Activated CD8-positive, alpha-beta memory T cell treated with anti-CD3 and anti-CD28 coated beads, Interleukin-2, amount 50 U/mL, for 1 hour (primary cell): ENCODE data around the gene COL5A1.
"Not testable (repeated sequence)": the region's sequence is repeated elsewhere in the genome, so short reads cannot be mapped to it uniquely, and the experiment has no call there.

ENCODE experiments used
- DNase-seq: peaks from one replicate; pipeline ENCODE4 v3.0.0-alpha.2; 2020; ENCODE audit errors: extremely low read depth

The COL5A1 gene

GRCh38 chr9:134692573-134692860, 50.9 kb downstream of the COL5A1 start:
- no peak for DNase-seq

DNA sequence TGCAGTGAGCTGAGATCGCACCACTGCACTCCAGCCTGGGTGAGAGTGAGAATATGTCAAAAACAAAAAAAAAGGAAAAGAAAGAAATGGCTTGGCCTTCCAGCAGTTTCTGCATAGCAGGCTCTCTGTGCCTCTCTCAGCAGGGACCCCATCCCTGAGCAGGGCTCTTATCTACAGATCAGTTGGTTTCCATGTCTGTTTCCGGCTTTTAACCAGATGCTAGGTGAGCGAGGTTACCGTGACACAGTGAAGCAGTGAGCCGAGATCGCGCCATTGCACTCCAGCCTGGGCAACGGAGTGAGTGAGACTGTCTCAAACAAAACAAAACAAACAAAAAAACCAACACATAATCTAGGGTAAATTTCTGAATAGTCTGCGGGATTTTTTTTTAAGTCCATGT, 51.4 kb downstream of the COL5A1 start:
- no peak for DNase-seq

DNA sequence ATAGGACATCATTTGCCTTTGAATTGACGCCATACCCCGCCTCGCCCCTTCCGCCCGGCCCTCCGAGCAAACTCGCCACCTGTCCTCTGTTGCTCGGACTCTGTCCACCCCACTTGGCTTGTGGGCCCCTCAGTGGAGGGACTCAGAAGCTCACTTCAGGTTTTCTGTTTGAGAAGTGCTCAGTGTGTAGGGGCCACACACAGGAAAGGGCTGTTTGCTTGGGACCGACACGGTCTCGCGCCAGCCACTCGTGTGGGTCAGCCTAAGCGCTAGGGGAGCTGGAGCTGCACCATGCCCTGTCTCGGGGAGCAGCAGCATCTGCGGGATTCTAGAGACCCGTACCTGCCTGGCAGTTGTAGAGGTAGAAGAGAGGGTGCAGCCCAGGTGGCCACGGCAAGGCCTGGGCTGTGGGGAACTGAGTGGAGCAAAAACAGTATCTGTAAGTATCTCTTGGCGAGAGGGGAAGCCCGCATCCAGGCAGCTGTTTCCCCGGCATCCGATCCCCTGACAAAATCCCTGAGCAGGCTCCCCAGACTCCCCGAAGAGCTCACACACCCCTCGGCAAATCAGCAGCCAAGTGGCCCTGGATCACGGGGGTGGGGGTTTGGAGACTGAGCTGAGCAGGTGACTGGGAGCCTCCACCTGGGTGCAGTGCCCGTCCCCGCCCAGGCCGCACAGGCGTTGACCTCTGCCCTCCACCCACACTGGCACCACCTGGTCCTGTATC, 52.2 kb downstream of the COL5A1 start:
- no peak for DNase-seq

DNA sequence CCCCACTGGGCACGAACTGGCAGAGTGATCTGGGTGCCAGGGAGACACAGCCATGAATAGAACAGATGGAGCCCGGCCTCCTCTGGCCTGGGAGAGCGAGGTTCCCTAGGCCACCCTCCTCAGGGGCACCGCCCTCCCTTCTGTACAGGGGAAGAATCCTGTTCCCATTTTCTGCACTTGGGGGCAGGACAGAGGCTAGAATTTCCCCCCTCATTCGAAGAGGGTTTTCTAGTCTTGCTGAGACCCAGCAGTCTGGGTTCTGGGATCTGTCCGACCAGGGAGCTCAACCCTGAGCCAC, 52.7 kb downstream of the COL5A1 start:
- DNase-seq: no peak

DNA sequence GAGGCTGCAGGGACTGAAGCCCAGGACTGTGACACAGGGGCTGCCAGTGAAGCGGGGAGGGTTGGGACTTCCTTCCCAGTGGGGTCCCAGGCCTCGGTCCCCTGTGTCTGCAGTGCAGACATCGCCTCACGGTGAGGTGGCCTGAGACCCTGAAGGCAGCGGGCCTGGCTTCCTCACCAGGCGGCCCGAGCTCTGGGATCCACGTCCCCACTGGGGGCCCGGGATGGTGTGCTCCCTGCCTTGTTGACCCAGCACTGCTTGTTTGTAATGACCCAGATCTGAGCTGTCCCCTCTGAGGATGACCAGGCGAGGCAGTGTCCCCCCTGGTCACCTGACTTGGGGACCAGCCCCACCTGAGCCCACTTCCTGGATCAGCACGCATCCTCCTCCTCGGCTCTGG, 53.1 kb downstream of the COL5A1 start:
- DNase-seq: no peak

DNA sequence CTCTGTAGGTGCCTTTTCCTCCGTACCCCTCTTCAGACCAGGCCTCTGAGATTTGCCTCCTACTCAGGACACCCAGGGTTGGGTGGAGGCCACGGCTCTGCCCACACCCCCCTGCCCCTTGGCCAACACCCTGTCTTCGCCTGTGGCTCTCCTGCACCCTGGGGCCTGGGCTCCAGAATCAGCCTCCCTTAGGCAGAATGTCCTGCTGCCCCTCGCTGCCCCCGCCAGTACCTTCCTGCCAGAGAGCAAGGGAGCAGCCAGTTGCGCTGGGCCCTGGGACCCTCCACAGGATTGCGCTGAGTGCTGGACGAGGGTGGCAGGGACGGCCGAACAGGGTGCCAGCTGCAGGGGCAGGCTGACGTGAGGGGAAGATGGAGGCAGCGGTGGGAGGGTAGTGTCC, 53.5 kb downstream of the COL5A1 start:
- DNase-seq: no peak

DNA sequence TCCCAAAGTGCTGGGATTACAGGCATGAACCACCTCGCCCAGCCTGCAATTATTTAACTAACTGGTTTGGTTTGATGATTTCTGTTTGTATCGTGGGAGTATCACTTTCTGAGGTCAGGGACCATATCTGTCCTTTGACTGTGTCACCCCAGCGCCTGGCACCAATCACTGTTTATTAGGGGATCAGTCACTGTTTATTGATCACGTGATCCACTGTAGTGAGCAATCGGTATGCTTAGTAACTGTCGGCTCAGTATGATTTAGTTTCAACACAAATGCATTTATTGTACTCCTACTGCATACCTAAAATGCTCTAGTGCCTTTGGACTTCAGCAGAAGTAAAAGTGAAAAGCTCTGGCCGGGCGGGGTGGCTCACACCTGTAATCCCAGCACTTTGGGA, 54.8 kb downstream of the COL5A1 start:
- no peak for DNase-seq

- no peak for DNase-seq
These were observed 56.5 kb downstream of the COL5A1 start for GRCh38 chr9:134698111-134698510.

DNA sequence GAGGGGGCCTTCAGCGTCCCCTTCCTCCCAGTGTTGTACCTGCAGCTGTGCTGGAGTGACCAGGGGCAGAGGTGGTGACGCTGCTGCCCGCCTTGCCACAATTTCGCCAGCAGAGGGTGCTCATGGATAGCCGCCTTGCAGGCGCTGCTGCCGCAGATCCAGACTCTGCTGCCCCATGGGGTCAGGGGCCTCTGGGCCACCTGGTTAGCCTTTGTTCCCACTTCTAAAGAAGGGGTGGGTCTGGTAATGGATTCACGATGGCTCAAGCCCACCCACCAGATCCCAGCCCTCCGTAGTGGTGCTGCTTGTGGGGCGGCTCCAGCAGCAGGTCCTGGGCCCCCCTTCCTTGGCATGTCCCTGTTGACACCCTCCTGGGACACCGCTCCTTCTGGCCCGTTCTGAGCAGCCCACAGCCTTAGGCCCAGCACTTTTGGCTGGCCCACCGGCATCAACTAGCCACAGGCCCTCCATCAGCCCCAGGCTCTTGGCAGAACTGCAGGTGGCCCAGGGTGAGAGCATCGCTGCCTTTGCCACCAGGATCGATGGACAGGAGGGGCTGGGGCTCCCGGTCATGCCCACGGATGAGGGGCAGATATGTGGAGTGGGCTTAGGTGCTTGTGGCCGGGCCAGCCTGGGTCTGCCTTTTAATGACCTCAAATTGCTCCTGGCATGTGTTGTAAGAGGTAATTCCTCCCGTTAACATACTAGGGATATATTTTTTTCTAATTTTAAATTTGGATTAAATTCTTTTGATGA, 57.2 kb downstream of the COL5A1 start:
- DNase-seq: no peak

DNA sequence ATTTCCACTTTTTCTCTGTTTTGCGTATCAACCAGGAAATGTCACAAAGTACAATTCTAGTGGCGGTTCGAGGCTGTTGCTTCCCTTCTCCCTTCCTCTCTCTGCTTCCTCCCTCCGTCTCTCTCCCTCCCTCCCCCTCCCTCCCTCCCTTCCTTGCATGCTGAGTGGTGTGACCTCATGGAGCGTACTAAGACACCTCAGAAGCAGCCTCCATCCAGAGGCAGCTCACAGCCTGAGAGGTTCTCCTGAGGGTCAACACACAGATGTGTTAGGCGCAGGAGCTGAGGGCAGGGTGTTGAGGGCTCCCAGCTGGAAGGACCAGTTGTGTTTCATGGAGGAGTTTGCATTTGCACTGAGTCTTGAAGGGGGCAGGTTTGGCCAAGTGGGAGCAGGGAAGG, 57.7 kb downstream of the COL5A1 start:
- no peak for DNase-seq

- DNase-seq: no peak
These were observed 59.2 kb downstream of the COL5A1 start for GRCh38 chr9:134700636-134701350.

GRCh38 chr9:134701581-134702259, 60.1 kb downstream of the COL5A1 start:
- no peak for DNase-seq

DNA sequence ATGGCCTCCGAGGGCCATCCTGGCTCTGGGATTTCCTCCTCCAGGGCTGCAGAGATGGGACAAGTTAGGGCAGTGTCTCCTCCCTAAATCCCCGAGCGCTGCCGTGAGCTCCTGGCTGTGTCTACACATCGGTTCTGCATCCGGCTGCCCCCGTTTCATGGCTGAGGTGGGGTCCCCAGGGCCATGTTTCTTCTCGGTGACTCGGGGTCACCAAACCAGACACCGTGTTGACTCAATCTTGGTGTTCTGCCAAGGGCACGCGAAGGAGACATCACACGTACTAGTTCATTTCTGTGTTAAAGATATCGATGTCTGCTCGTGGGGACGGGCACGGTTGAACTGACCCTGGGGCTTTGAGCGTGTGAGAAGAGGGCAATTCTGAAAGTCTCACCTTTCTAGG, 60.7 kb downstream of the COL5A1 start:
- DNase-seq: no peak

DNA sequence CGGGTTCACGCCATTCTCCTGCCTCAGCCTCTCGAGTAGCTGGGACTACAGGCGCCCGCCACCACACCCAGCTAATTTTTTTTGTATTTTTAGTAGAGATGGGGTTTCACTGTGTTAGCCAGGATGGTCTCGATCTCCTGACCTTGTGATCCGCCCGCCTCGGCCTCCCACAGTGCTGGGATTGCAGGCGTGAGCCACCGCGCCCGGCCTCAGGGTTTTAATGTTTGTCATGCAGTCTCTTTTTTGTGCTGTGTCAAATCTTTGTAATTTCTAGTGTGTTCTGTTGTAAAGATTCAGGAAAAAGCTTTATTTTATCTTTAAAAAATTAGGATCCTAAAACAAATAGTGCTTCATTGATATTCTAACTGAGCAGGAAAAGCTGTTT, 62.1 kb downstream of the COL5A1 start:
- DNase-seq: not testable (repeated sequence)

DNA sequence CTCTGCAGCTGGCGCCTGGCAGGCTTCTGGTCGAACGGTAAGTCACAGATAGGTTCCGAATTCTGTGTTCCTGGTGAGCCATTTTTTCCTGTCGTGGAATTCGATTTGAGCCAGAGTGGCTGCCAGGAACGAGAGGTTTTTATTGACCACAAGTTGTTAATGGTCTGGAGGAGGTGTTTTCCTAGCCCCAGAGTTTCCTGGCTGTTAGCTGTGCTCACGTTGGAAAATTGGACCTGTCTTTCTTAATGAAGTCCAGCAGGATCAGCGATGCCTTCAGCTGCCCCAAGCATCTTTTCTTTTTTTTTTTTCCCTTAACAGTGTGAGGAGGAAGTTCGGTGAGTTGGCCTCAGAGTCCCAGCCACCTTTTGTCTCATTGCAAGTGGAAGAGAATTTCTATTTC, 62.9 kb downstream of the COL5A1 start:
- DNase-seq: no peak

GRCh38 chr9:134705786-134706185, 64.2 kb downstream of the COL5A1 start:
- no peak for DNase-seq

GRCh38 chr9:134706522-134706921, 64.9 kb downstream of the COL5A1 start:
- DNase-seq: no peak

DNA sequence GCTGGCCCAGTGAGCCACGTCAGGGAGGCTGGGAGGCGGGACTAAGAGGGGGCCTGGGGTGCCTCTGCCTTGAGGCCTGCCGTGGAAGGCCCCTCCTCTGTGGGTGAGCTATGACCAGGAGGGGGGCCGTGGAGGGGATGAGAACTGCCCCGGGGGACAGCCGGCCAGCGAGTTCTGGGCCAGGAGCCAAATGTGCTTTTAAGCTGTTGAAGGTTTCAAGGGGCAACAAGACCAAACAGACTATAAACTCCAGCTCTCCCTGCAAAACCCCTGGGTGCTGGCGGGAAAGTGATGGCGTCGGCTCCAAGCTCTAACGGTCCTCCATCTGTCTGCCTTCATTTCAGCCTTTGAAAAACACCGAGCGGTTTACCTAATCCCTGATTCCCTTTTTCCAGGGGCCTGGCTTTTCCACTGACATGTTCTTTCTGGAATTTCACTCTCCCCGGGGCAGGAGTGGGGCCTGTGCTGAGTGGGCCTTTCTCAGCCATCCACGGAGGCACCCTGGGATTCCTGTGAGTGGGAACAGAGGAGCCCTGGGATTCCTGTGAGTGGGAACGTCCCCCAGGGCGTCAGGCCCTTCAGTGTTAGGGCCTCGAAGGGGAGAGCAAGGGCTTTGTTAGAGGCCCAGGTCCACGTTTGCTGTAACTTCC, 65.6 kb downstream of the COL5A1 start:
- DNase-seq: no peak

DNA sequence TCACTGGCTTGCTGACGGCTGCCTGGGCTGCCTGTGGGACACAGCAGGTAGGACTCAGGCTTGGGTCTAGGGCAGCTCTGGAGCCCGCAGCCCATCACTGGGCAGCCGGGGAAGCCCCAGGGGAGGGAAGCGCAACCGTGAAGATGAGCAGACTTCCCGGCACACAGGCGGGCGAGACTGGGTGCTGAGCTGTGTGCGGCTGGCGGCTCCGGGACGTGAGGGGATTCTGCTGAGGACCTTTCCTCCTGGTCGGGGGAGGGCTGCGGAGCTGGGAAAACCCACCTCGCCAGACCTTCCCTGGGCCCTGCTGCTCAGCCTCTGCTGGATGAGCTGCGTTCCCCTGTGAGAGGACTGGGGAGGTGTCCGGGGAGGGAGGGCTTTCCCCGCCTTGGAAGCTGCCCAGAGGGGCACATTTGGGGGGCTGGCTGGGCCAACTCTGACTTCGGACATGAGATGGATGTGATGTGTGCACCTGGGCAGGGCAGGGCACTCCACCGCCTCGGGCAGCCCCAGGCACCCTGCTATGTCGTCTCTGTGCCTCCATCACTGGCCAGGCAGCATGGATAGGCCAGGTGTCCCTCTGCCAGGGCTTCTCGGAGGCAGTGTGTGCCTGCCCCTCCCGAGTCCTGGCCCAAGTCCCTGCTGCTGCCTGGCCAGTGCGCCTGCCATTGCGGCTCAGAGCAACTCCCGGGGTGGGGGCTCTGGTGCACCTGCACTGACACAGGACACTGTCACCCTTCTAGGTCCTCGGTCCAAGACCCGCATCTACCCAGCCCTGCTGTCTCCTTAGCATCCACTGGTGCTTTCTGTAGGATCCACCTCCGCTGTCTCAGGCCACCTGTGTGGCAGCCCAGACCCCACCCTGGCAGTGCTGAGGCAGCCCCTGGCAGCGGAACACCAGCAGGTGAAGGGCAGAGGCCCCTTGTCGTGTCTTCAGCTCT, 66.4 kb downstream of the COL5A1 start:
- no peak for DNase-seq

- no peak for DNase-seq
These were observed 67.1 kb downstream of the COL5A1 start for GRCh38 chr9:134708672-134709038.
